IMR-90 (cell line): Measurements from ENCODE around the gene SLC41A1. TPM values are rescaled to one million over a fixed set of nuclear protein-coding genes. Genes with fewer than 3 reads are reported as not detected.

Experiments used
- ATAC-seq: fragments of 200-7000 bp; cut with Tn5 transposase; 2 replicates; pipeline ENCODE4 v1.9.1; 2020; ENCODE audit warnings: low read depth, mild to moderate bottlenecking, moderate library complexity
- BruUV-seq: library from RNA; stranded (reverse); fragments of 400-500 nt; replicated peaks from 2 replicates; lab custom pipeline; 2021; lab: Mats Ljungman, UMichigan
- CTCF ChIA-PET: fragments of 300-600 bp; formaldehyde crosslinking; extraction: SDS; loops from one replicate; lab custom pipeline; 2021; ENCODE audit warnings: antibody characterized with exemption; lab: Yijun Ruan, JAX
- POLR2A ChIA-PET: fragments of 300-600 bp; sonication (Branson Sonifier 250); formaldehyde crosslinking; loops from one replicate; lab custom pipeline; 2022; ENCODE audit warnings: antibody characterized with exemption; ENCODE audit not compliant: unreplicated experiment; lab: Charles Lee
- DNase-seq: peaks from one replicate; pipeline ENCODE4 v3.0.0; 2013
- H2AFZ ChIP-seq: replicated peaks from 2 replicates; pipeline ENCODE3; 2013; ENCODE audit warnings: low read length, mild to moderate bottlenecking; ENCODE audit not compliant: poor library complexity
- H2AK5ac ChIP-seq: 2 replicates; pipeline ENCODE4 v1.6.1; 2013; ENCODE audit warnings: low read depth, low read length, inconsistent platforms
- H2AK9ac ChIP-seq: replicated peaks from 2 replicates; pipeline ENCODE3; 2013; ENCODE audit warnings: mild to moderate bottlenecking, low read depth, low read length, moderate library complexity; ENCODE audit not compliant: poor library complexity
- H2BK120ac ChIP-seq: 2 replicates; pipeline ENCODE4 v1.6.1; 2013; ENCODE audit warnings: low read depth, low read length, inconsistent platforms
- H2BK15ac ChIP-seq: 3 replicates; pipeline ENCODE4 v1.6.1; 2013; ENCODE audit warnings: low read depth, low read length, inconsistent platforms
- H2BK20ac ChIP-seq: 2 replicates; pipeline ENCODE4 v1.6.1; 2013; ENCODE audit warnings: low read depth, mild to moderate bottlenecking, inconsistent platforms, low read length, moderate library complexity
- H2BK5ac ChIP-seq: 2 replicates; pipeline ENCODE4 v1.6.1; 2013; ENCODE audit warnings: mild to moderate bottlenecking, low read depth, low read length, inconsistent platforms; ENCODE audit not compliant: poor library complexity, severe bottlenecking
- H3K14ac ChIP-seq: replicated peaks from 2 replicates; pipeline ENCODE4 v1.6.1; 2013; ENCODE audit warnings: low read depth, low read length, inconsistent platforms
- H3K18ac ChIP-seq: 2 replicates; pipeline ENCODE4 v1.6.1; 2013; ENCODE audit warnings: low read depth, low read length, control low read depth
- H3K23ac ChIP-seq: 2 replicates; pipeline ENCODE4 v1.6.1; 2013; ENCODE audit warnings: low read depth, low read length, inconsistent platforms
- H3K27ac ChIP-seq: 2 replicates; pipeline ENCODE4 v1.5.1; 2013; ENCODE audit warnings: mild to moderate bottlenecking, control low read depth, low read length; ENCODE audit not compliant: insufficient read depth
- H3K27me3 ChIP-seq: 2 replicates; pipeline ENCODE4 v1.6.1; 2013; ENCODE audit warnings: low read length; ENCODE audit not compliant: control insufficient read depth, insufficient read depth
- H3K36me3 ChIP-seq: 2 replicates; pipeline ENCODE4 v1.6.1; 2013; ENCODE audit warnings: low read length, mixed read lengths; ENCODE audit not compliant: control insufficient read depth, insufficient read depth
- H3K4ac ChIP-seq: 2 replicates; pipeline ENCODE4 v1.6.1; 2013; ENCODE audit warnings: low read depth, low read length, inconsistent platforms
- H3K4me1 ChIP-seq: 2 replicates; pipeline ENCODE4 v1.6.1; 2013; ENCODE audit warnings: low read length, mixed read lengths; ENCODE audit not compliant: control insufficient read depth, insufficient read depth
- H3K4me2 ChIP-seq: 2 replicates; pipeline ENCODE4 v1.6.1; 2013; ENCODE audit warnings: low read depth, mild to moderate bottlenecking, control low read depth, low read length, moderate library complexity
- H3K4me3 ChIP-seq: 2 replicates; pipeline ENCODE4 v1.5.1; 2013; ENCODE audit warnings: low read depth, mild to moderate bottlenecking, control low read depth, low read length, moderate library complexity; ENCODE audit not compliant: insufficient read depth
- H3K56ac ChIP-seq: 2 replicates; pipeline ENCODE4 v1.6.1; 2013; ENCODE audit warnings: low read length, inconsistent platforms; ENCODE audit not compliant: insufficient read depth; ENCODE audit errors: extremely low read depth
- H3K79me1 ChIP-seq, 2 experiments: 2 replicates each; pipeline ENCODE4 v1.6.1; 2013; ENCODE audit warnings: low read length in 2 of 2, inconsistent platforms in 1 of 2, low read depth in 1 of 2
- H3K9ac ChIP-seq: 2 replicates; pipeline ENCODE4 v1.6.1; 2013; ENCODE audit warnings: low read depth, low read length, control low read depth
- H3K9me1 ChIP-seq: 2 replicates; pipeline ENCODE4 v1.6.1; 2013; ENCODE audit warnings: low read length, inconsistent platforms; ENCODE audit not compliant: insufficient read depth
- H3K9me3 ChIP-seq: 2 replicates; pipeline ENCODE4 v1.6.1; 2013; ENCODE audit warnings: low read length; ENCODE audit not compliant: control insufficient read depth, insufficient read depth
- H4K20me1 ChIP-seq: 2 replicates; pipeline ENCODE4 v1.6.1; 2013; ENCODE audit warnings: low read length, inconsistent platforms; ENCODE audit not compliant: insufficient read depth
- H4K5ac ChIP-seq: 2 replicates; pipeline ENCODE4 v1.6.1; 2013; ENCODE audit warnings: mild to moderate bottlenecking, low read depth, low read length, control low read depth
- H4K8ac ChIP-seq, 2 experiments: 2 replicates each; pipeline ENCODE4 v1.6.1; 2013; ENCODE audit warnings: low read depth in 2 of 2, low read length in 2 of 2, control low read depth in 1 of 2, inconsistent platforms in 1 of 2
- H4K91ac ChIP-seq: 2 replicates; pipeline ENCODE4 v1.6.1; 2013; ENCODE audit warnings: low read depth, low read length, inconsistent platforms; ENCODE audit not compliant: insufficient read depth
- BHLHE40 ChIP-seq: fragments of 150-350 bp; IDR thresholded peaks from 2 replicates; pipeline ENCODE4 v1.6.1; 2016; ENCODE audit warnings: mild to moderate bottlenecking, low read depth, low read length
- CEBPB ChIP-seq: IDR thresholded peaks from 2 replicates; pipeline ENCODE4 v1.6.1; 2012; ENCODE audit warnings: low read depth, low read length, improper control_type of control experiment
- MXI1 ChIP-seq: IDR thresholded peaks from 2 replicates; pipeline ENCODE4 v1.6.1; 2012; ENCODE audit warnings: low read depth, mild to moderate bottlenecking, low read length, moderate library complexity, borderline replicate concordance
- POLR2A ChIP-seq: IDR thresholded peaks from 2 replicates; pipeline ENCODE4 v1.6.1; 2012; ENCODE audit warnings: mild to moderate bottlenecking, low read depth, low read length
- WGBS, 2 experiments: methylation state at CpG; one replicate each; pipeline versions ENCODE4 v1.1.5 to v1.1.7; 2013; ENCODE audit warnings: missing lambda C conversion rate in 2 of 2; ENCODE audit not compliant: insufficient read length in 1 of 2; ENCODE audit errors: extremely low coverage in 2 of 2; 5-methylcytosine and 5-hydroxymethylcytosine counted together
- dilution Hi-C: fragments of 300-500 bp; cut with HindIII; formaldehyde crosslinking; loops from one replicate; pipeline ENCODE4 v1.14.3; 2018; ENCODE audit warnings: low sequenced_read_pairs; ENCODE audit not compliant: unreplicated experiment
- in situ Hi-C: fragments of 300-500 bp; cut with MboI; formaldehyde crosslinking; loops from 3 replicates; pipeline ENCODE4 v1.14.3; 2019; ENCODE audit warnings: low sequenced_read_pairs, inconsistent platforms, mixed read lengths
- intact Hi-C: fragments of 100-400 bp; cut with micrococcal nuclease; formaldehyde crosslinking; loops from 2 replicates; pipeline ENCODE4 v1.10.0; 2022
- polyA plus RNA-seq, 3 experiments: library from polyadenylated mRNA; depleted of rRNA; stranded (reverse); fragments of >200 nt; gene quantifications; 2 replicates each; pipeline ENCODE4 v1.2.3, GENCODE V29; 2012; ENCODE audit warnings: low replicate concordance in 1 of 3
- total RNA-seq: library from RNA; depleted of rRNA; stranded (reverse); fragments of >200 nt; gene quantifications from 2 replicates; pipeline ENCODE4 v1.2.3, GENCODE V29; 2012
- TF ChIP-seq, protein P1 (sequence below): fragments of 150-350 bp; IDR thresholded peaks from 2 replicates; pipeline ENCODE4 v1.6.1; 2017; ENCODE audit warnings: mild to moderate bottlenecking, antibody characterized with exemption, low read length, low read depth

Gene SLC41A1
- total and polyA plus RNA-seq, 2 of the 4 experiments (the other 2 are of a cell fraction) = 6.3 to 26.3 TPM

DNA sequence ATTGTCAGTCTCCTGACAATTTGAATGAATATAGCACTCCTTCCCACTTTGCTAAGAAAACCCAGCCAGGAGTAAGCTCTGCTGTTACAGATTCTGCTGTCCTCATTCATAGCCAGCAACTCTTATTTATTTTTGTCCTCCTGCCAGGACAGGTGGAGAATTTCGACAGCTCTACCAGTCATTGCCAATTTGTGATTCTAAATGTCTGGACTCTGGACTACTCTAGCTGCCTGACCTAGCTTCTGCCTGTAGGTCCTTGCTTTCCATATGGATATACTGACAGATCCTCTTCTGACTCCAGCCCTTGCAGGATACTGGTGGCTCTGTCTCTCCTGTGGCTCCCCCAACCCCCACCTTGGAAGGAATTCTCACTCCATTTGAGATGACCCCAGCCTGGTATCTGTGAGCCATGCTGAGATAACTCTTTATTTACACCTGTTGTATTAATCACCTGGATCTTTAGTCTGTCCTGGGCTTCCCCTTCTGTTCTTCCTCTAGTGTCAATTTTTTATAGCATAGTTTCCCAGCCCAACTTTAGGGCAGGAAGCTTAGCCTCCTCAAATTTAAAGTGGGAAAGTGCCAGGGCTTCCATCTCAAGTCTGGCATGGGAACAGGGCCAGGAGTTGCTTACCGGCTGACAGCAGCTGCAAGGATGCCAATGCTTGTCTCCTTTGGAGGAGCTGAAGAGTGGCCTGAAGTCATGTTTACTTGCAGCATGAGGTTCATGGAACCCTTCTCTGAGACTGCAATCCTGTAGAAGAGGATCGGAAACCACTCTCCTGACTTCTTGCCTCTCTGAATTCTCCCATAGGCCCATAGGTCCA lies 30.2 kb upstream of the SLC41A1 start:
- H2AK5ac ChIP-seq = no peak overlapping the region
- no peak overlapping the region for H4K91ac ChIP-seq
- no peak overlapping the region for H4K5ac ChIP-seq
- in situ Hi-C loops = no loop called here
- dilution Hi-C loops = no loop called here
- 38% methylated on average over 1 of the region's 3 CpGs; no CpG with 5 or more reads in 1 of the 2 experiments for WGBS, 2 experiments
- no peak overlapping the region for H3K18ac ChIP-seq
- TF ChIP-seq, protein P1, sequence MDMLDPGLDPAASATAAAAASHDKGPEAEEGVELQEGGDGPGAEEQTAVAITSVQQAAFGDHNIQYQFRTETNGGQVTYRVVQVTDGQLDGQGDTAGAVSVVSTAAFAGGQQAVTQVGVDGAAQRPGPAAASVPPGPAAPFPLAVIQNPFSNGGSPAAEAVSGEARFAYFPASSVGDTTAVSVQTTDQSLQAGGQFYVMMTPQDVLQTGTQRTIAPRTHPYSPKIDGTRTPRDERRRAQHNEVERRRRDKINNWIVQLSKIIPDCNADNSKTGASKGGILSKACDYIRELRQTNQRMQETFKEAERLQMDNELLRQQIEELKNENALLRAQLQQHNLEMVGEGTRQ = no peak
- TF ChIP-seq BHLHE40 (no peak), CEBPB (no peak), MXI1 (no peak), POLR2A (no peak)
- POLR2A ChIA-PET = no interaction called here
- H2BK15ac ChIP-seq = no peak overlapping the region
- no peak overlapping the region for H3K9ac ChIP-seq
- no peak overlapping the region for H3K4me2 ChIP-seq
- no peak overlapping the region for H3K27ac ChIP-seq
- no TSS peak for BruUV-seq
- H3K23ac ChIP-seq = no peak overlapping the region
- H3K56ac ChIP-seq = no peak overlapping the region
- peaks cover 3% of the 10 kb centered on the region for H3K4me1 ChIP-seq
- no peak overlapping the region for H2AK9ac ChIP-seq
- no peak overlapping the region for H3K14ac ChIP-seq
- CTCF ChIA-PET = no interaction called here
- intact Hi-C loops = no loop called here
- H3K79me1 ChIP-seq = no peaks in the 10 kb centered on the region
- H4K8ac ChIP-seq = no peak overlapping the region
- H3K9me3 ChIP-seq = no peaks in the 10 kb centered on the region
- H2AFZ ChIP-seq = no peak overlapping the region
- ATAC-seq (no peak), DNase-seq (no peak)
- H2BK20ac ChIP-seq = no peak overlapping the region
- no peaks in the 10 kb centered on the region for H3K36me3 ChIP-seq
- H3K27me3 ChIP-seq = peaks cover 15% of the 10 kb centered on the region
- H2BK5ac ChIP-seq = no peak overlapping the region
- H4K20me1 ChIP-seq = no peaks in the 10 kb centered on the region
- H3K4me3 ChIP-seq = no peak overlapping the region
- H2BK120ac ChIP-seq = no peak overlapping the region
- no peak overlapping the region for H3K4ac ChIP-seq
- H3K9me1 ChIP-seq = peaks cover 2% of the 10 kb centered on the region; the same call in 1 of the 2 replicates
